PC-9 (cell line): ENCODE measurements around the gene PLA2G12B. TPM values are rescaled to one million over a fixed set of nuclear protein-coding genes. Genes with fewer than 3 reads are reported as not detected.

Experiments
- BruUV-seq: library from RNA; stranded (reverse); fragments of 400-500 nt; replicated peaks from 2 replicates; lab custom pipeline; 2021; lab: Mats Ljungman, UMichigan
- CTCF ChIA-PET: fragments of 300-600 bp; sonication (Branson Sonifier 250); formaldehyde crosslinking; loops from one replicate; lab custom pipeline; 2022; ENCODE audit warnings: antibody characterized with exemption; lab: Charles Lee
- POLR2A ChIA-PET: fragments of 300-600 bp; sonication (Branson Sonifier 250); formaldehyde crosslinking; loops from one replicate; lab custom pipeline; 2022; ENCODE audit warnings: antibody characterized with exemption; ENCODE audit not compliant: unreplicated experiment; lab: Charles Lee
- DNase-seq, 2 experiments: peaks; one replicate each; pipeline versions ENCODE4 v3.0.0 to v3.0.0-alpha.2; 2015 to 2022; ENCODE audit warnings: mixed read lengths in 1 of 2
- H2AFZ ChIP-seq: fragments of 200-600 bp; sonication (generic); 2 replicates; pipeline ENCODE4 v1.8.1; 2017; ENCODE audit warnings: antibody characterized with exemption
- H3F3A ChIP-seq: fragments of 200-600 bp; sonication (generic); 2 replicates; pipeline ENCODE4 v1.8.1; 2017; ENCODE audit warnings: antibody characterized with exemption, mild to moderate bottlenecking, low read depth; ENCODE audit not compliant: insufficient read depth
- H3K27ac ChIP-seq: fragments of 200-600 bp; sonication (generic); 2 replicates; pipeline ENCODE4 v1.6.1; 2016; ENCODE audit warnings: mixed run types
- H3K27me3 ChIP-seq: fragments of 200-600 bp; sonication (generic); 2 replicates; pipeline ENCODE4 v1.6.1; 2016; ENCODE audit warnings: low read depth, mixed run types; ENCODE audit not compliant: insufficient read depth
- H3K36me3 ChIP-seq: fragments of 200-600 bp; sonication (generic); 2 replicates; pipeline ENCODE4 v1.6.1; 2016; ENCODE audit warnings: low read depth, mixed run types
- H3K4me1 ChIP-seq: fragments of 200-600 bp; sonication (generic); replicated peaks from 2 replicates; pipeline ENCODE4 v1.6.1; 2016; ENCODE audit warnings: mixed run types; ENCODE audit not compliant: insufficient read depth
- H3K4me2 ChIP-seq: fragments of 200-600 bp; sonication (generic); 2 replicates; pipeline ENCODE4 v1.6.1; 2017; ENCODE audit warnings: mixed run types
- H3K4me3 ChIP-seq: fragments of 200-600 bp; sonication (generic); 2 replicates; pipeline ENCODE4 v1.6.1; 2016; ENCODE audit warnings: mixed run types
- H3K79me2 ChIP-seq: fragments of 200-600 bp; sonication (generic); 2 replicates; pipeline ENCODE4 v1.6.1; 2017; ENCODE audit warnings: low read depth, mixed run types
- H3K9me2 ChIP-seq: fragments of 200-600 bp; sonication (generic); 2 replicates; pipeline ENCODE4 v1.8.1; 2017; ENCODE audit warnings: mild to moderate bottlenecking; ENCODE audit not compliant: insufficient read depth
- H3K9me3 ChIP-seq: fragments of 200-600 bp; sonication (generic); 2 replicates; pipeline ENCODE4 v1.8.1; 2016; ENCODE audit warnings: low read depth; ENCODE audit not compliant: insufficient read depth
- H4K20me1 ChIP-seq: fragments of 200-600 bp; sonication (generic); 2 replicates; pipeline ENCODE4 v1.8.1; 2017; ENCODE audit not compliant: insufficient read depth
- CTCF ChIP-seq: fragments of 200-600 bp; sonication (generic); conservative IDR thresholded peaks from 2 replicates; pipeline ENCODE4 v1.6.1; 2017; ENCODE audit warnings: mixed run types, antibody characterized with exemption, mild to moderate bottlenecking, moderate library complexity
- EZH2 ChIP-seq: fragments of 200-600 bp; sonication (generic); IDR thresholded peaks from 2 replicates; pipeline ENCODE4 v1.8.0; 2017; ENCODE audit warnings: antibody characterized with exemption, low read depth
- intact Hi-C: fragments of 100-400 bp; cut with micrococcal nuclease; formaldehyde crosslinking; loops from one replicate; pipeline ENCODE4 v1.10.0; 2022; ENCODE audit not compliant: unreplicated experiment
- total RNA-seq: library from RNA; stranded (reverse); gene quantifications from 2 replicates; pipeline ENCODE4 v1.2.3, GENCODE V29; 2021

PLA2G12B gene
- total RNA-seq, 1 experiment from 2014 or later = not detected

- no peak overlapping the region for H3K4me2 ChIP-seq
- H3K9me3 ChIP-seq = no peaks in the 10 kb centered on the region
- no peak for DNase-seq
- ChIA-PET CTCF (no interaction called here), POLR2A (no interaction called here)
- H3K27me3 ChIP-seq = no peaks in the 10 kb centered on the region
- H2AFZ ChIP-seq = no peak overlapping the region
- H3K9me2 ChIP-seq = no peaks in the 10 kb centered on the region
- BruUV-seq = no TSS peak
- H3K27ac ChIP-seq = no peak overlapping the region
- no peaks in the 10 kb centered on the region for H3K4me1 ChIP-seq
- H3F3A ChIP-seq = no peaks in the 10 kb centered on the region
- no peaks in the 10 kb centered on the region for H4K20me1 ChIP-seq
- H3K79me2 ChIP-seq = no peaks in the 10 kb centered on the region
- H3K4me3 ChIP-seq = no peak overlapping the region
- intact Hi-C loops = loop anchor here (5.0 kb wide), 1 partner anchor 1005 kb away; no protein-coding TSS in a partner anchor
- TF ChIP-seq CTCF (no peak), EZH2 (no peak)
- no peaks in the 10 kb centered on the region for H3K36me3 ChIP-seq
Observed at GRCh38 chr10:72932259-72933015, 22.2 kb downstream of the PLA2G12B start.

GRCh38 chr10:72930276-72930675 lies 24.3 kb downstream of the PLA2G12B start:
- no peaks in the 10 kb centered on the region for H3F3A ChIP-seq
- H3K4me1 ChIP-seq = no peaks in the 10 kb centered on the region
- no peaks in the 10 kb centered on the region for H3K27me3 ChIP-seq
- ChIA-PET CTCF (no interaction called here), POLR2A (no interaction called here)
- H3K4me3 ChIP-seq = no peak overlapping the region
- no peak overlapping the region for H3K4me2 ChIP-seq
- no TSS peak for BruUV-seq
- TF ChIP-seq EZH2 (no peak), CTCF (no peak)
- no peak overlapping the region for H3K27ac ChIP-seq
- no peaks in the 10 kb centered on the region for H3K36me3 ChIP-seq
- H3K9me2 ChIP-seq = no peaks in the 10 kb centered on the region
- H3K79me2 ChIP-seq = no peaks in the 10 kb centered on the region
- H4K20me1 ChIP-seq = no peaks in the 10 kb centered on the region
- H3K9me3 ChIP-seq = no peaks in the 10 kb centered on the region
- DNase-seq = no peak
- no peak overlapping the region for H2AFZ ChIP-seq
- intact Hi-C loops = loop anchor here (5.0 kb wide), 1 partner anchor 1003 kb away; no protein-coding TSS in a partner anchor

- TF ChIP-seq CTCF (no peak), EZH2 (no peak)
- no peak overlapping the region for H3K4me2 ChIP-seq
- CTCF ChIA-PET = no interaction called here
- H3K27ac ChIP-seq = no peak overlapping the region
- DNase-seq = no peak
- no peaks in the 10 kb centered on the region for H3K9me2 ChIP-seq
- H4K20me1 ChIP-seq = no peaks in the 10 kb centered on the region
- H3K4me3 ChIP-seq = no peak overlapping the region
- no peaks in the 10 kb centered on the region for H3K36me3 ChIP-seq
- POLR2A ChIA-PET = no interaction called here
- H3K27me3 ChIP-seq = no peaks in the 10 kb centered on the region
- no peaks in the 10 kb centered on the region for H3K4me1 ChIP-seq
- H3K9me3 ChIP-seq = no peaks in the 10 kb centered on the region
- H2AFZ ChIP-seq = no peak overlapping the region
- no TSS peak for BruUV-seq
- no peaks in the 10 kb centered on the region for H3K79me2 ChIP-seq
- intact Hi-C loops = no loop called here
- no peaks in the 10 kb centered on the region for H3F3A ChIP-seq
Observed at GRCh38 chr10:72928798-72929197, 25.8 kb downstream of the PLA2G12B start.
